ENCODE measurements around the gene MOCS3. TPM values are rescaled to one million over a fixed set of nuclear protein-coding genes. Genes with fewer than 3 reads are reported as not detected.

MOCS3 gene
- total RNA-seq, 1 experiment from 2014 or later: 13.4 TPM

- BruUV-seq (replicated peaks): no TSS peak
- Histone ChIP-seq H3F3A (ENCODE audit: low read length, unreplicated experiment) (peaks cover 26% of the 10 kb centered on the region), H3K36me3 (ENCODE audit: low read depth, low read length) (peaks cover 56% of the 10 kb centered on the region), H4K20me1 (ENCODE audit: low read length) (peaks cover 15% of the 10 kb centered on the region), H3K9me3 (ENCODE audit: low read length) (no peaks in the 10 kb centered on the region), H3K9me2 (replicated peaks; ENCODE audit: low read length) (no peaks in the 10 kb centered on the region), H3K79me2 (ENCODE audit: low read length) (peaks cover 28% of the 10 kb centered on the region), H3K9ac (ENCODE audit: low read length) (no peak overlapping the region), H3K4me2 (ENCODE audit: low read length) (no peak overlapping the region), H3K4me1 (ENCODE audit: insufficient read depth, low read length) (peaks cover 27% of the 10 kb centered on the region), H3K27me3 (ENCODE audit: low read length) (no peaks in the 10 kb centered on the region), H3K4me3 (ENCODE audit: low read length) (no peak overlapping the region), H2AFZ (ENCODE audit: low read length) (no peak overlapping the region), H3K27ac (ENCODE audit: low read length) (no peak overlapping the region)
- DNase-seq: no peak
- ATAC-seq: no peak
- POLR2A ChIA-PET (ENCODE audit: unreplicated experiment): no interaction called here
- no peak for TF ChIP-seq EZH2 (IDR thresholded peaks at IDR 0.05; ENCODE audit: low read length, unreplicated experiment)
- TF ChIP-seq, protein P1, sequence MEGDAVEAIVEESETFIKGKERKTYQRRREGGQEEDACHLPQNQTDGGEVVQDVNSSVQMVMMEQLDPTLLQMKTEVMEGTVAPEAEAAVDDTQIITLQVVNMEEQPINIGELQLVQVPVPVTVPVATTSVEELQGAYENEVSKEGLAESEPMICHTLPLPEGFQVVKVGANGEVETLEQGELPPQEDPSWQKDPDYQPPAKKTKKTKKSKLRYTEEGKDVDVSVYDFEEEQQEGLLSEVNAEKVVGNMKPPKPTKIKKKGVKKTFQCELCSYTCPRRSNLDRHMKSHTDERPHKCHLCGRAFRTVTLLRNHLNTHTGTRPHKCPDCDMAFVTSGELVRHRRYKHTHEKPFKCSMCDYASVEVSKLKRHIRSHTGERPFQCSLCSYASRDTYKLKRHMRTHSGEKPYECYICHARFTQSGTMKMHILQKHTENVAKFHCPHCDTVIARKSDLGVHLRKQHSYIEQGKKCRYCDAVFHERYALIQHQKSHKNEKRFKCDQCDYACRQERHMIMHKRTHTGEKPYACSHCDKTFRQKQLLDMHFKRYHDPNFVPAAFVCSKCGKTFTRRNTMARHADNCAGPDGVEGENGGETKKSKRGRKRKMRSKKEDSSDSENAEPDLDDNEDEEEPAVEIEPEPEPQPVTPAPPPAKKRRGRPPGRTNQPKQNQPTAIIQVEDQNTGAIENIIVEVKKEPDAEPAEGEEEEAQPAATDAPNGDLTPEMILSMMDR (conservative IDR thresholded peaks at IDR 0.05; ENCODE audit: low read depth, low read length): no peak
- no peak for TF ChIP-seq EZH2phosphoT487 (IDR thresholded peaks at IDR 0.05; ENCODE audit: borderline replicate concordance, low read length)
- CTCF ChIA-PET: interaction anchor here (0.9 kb wide), 1 partner anchor 138 kb away, joined by 3 read pairs; the partner anchor contains the start of gene BCAS4
- intact Hi-C loops (cut with micrococcal nuclease): no loop called here
These were observed 25.8 kb upstream of the MOCS3 start for GRCh38 chr20:50932691-50933280.

DNA sequence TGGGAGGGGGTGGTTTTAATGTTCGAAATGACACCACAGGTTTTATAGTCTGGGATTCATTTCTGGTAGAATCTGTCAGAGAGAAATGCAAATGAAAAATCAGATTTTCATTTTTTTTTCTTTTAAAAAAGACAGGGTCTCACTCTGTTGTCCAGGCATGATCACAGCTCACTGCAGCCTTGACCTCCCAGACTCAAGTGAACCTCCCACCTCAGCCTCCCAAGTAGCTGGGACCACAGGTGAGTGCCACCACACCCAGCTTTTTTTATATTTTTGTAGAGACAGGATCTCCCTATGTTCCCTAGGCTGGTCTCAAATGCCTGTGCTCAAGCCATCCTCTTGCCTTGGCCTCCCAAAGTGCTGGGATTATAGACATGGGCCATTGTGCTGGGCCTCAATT lies 25.0 kb upstream of the MOCS3 start:
- ChIA-PET POLR2A (ENCODE audit: unreplicated experiment) (no interaction called here), CTCF (no interaction called here)
- TF ChIP-seq EZH2 (IDR thresholded peaks at IDR 0.05; ENCODE audit: low read length, unreplicated experiment) (no peak), EZH2phosphoT487 (IDR thresholded peaks at IDR 0.05; ENCODE audit: borderline replicate concordance, low read length) (no peak)
- TF ChIP-seq, protein P1 (conservative IDR thresholded peaks at IDR 0.05; ENCODE audit: low read depth, low read length): no peak
- H3K9ac ChIP-seq (ENCODE audit: low read length): no peak overlapping the region
- no peak overlapping the region for H3K4me2 ChIP-seq (ENCODE audit: low read length)
- H3K36me3 ChIP-seq (ENCODE audit: low read depth, low read length): peaks cover 51% of the 10 kb centered on the region
- DNase-seq: no peak
- H3F3A ChIP-seq (ENCODE audit: low read length, unreplicated experiment): peaks cover 26% of the 10 kb centered on the region
- H3K9me3 ChIP-seq (ENCODE audit: low read length): no peaks in the 10 kb centered on the region
- intact Hi-C loops (cut with micrococcal nuclease): no loop called here
- H4K20me1 ChIP-seq (ENCODE audit: low read length): peaks cover 7% of the 10 kb centered on the region
- ATAC-seq: no peak
- no peaks in the 10 kb centered on the region for H3K27me3 ChIP-seq (ENCODE audit: low read length)
- peaks cover 20% of the 10 kb centered on the region for H3K79me2 ChIP-seq (ENCODE audit: low read length)
- H3K9me2 ChIP-seq (replicated peaks; ENCODE audit: low read length): no peaks in the 10 kb centered on the region
- no peak overlapping the region for H2AFZ ChIP-seq (ENCODE audit: low read length)
- peaks cover 19% of the 10 kb centered on the region for H3K4me1 ChIP-seq (ENCODE audit: insufficient read depth, low read length)
- H3K27ac ChIP-seq (ENCODE audit: low read length): no peak overlapping the region
- H3K4me3 ChIP-seq (ENCODE audit: low read length): no peak overlapping the region
- no TSS peak for BruUV-seq (replicated peaks)

- no peaks in the 10 kb centered on the region for H3K9me3 ChIP-seq (ENCODE audit: low read length)
- no peaks in the 10 kb centered on the region for H3F3A ChIP-seq (ENCODE audit: low read length, unreplicated experiment)
- H3K4me1 ChIP-seq (ENCODE audit: insufficient read depth, low read length): no peaks in the 10 kb centered on the region
- H4K20me1 ChIP-seq (ENCODE audit: low read length): no peaks in the 10 kb centered on the region
- ATAC-seq: no peak
- H3K4me3 ChIP-seq (ENCODE audit: low read length): no peak overlapping the region
- no peaks in the 10 kb centered on the region for H3K79me2 ChIP-seq (ENCODE audit: low read length)
- no peak overlapping the region for H3K27ac ChIP-seq (ENCODE audit: low read length)
- no TSS peak for BruUV-seq (replicated peaks)
- H2AFZ ChIP-seq (ENCODE audit: low read length): no peak overlapping the region
- H3K9ac ChIP-seq (ENCODE audit: low read length): no peak overlapping the region
- H3K9me2 ChIP-seq (replicated peaks; ENCODE audit: low read length): no peaks in the 10 kb centered on the region
- DNase-seq: no peak
- no peak overlapping the region for H3K4me2 ChIP-seq (ENCODE audit: low read length)
- TF ChIP-seq EZH2phosphoT487 (IDR thresholded peaks at IDR 0.05; ENCODE audit: borderline replicate concordance, low read length): no peak
- no peak for TF ChIP-seq EZH2 (IDR thresholded peaks at IDR 0.05; ENCODE audit: low read length, unreplicated experiment)
- TF ChIP-seq, protein P1 (conservative IDR thresholded peaks at IDR 0.05; ENCODE audit: low read depth, low read length): no peak
- intact Hi-C loops (cut with micrococcal nuclease): no loop called here
- CTCF ChIA-PET: no interaction called here
- H3K27me3 ChIP-seq (ENCODE audit: low read length): no peaks in the 10 kb centered on the region
- peaks cover 68% of the 10 kb centered on the region for H3K36me3 ChIP-seq (ENCODE audit: low read depth, low read length)
- POLR2A ChIA-PET (ENCODE audit: unreplicated experiment): no interaction called here
These were observed 15.5 kb upstream of the MOCS3 start for GRCh38 chr20:50943069-50943468.
